C4-2B (cell line): ENCODE measurements around the gene AAMDC.

ENCODE experiments used
- ZFX ChIP-seq: fragments of 450-650 bp; IDR thresholded peaks from 2 replicates; pipeline ENCODE4 v1.6.1; 2017
- TF ChIP-seq, protein P1 (sequence below): fragments of 450-650 bp; conservative IDR thresholded peaks from 2 replicates; pipeline ENCODE4 v1.5.1; 2017; ENCODE audit warnings: mild to moderate bottlenecking

DNA sequence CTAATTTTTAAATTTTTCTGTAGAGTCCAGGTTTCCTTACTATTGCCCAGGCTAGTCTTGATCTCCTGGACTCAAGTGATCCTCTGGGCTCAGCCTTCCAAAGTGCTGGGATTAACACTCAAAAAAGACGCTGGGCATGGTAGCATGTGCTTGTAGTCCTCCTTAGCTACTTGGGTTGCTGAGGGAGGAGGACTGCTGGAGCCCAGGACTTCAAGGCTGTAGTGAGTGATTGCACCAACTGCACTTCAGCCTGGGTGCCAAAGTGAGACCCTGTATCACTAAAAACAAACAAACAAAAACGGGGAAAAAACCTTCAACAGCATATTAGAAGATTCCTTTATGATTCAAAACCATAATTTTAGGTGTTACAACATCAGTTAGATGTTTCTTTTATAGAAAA lies 45.0 kb upstream of the AAMDC start:
- TF ChIP-seq, protein P1, sequence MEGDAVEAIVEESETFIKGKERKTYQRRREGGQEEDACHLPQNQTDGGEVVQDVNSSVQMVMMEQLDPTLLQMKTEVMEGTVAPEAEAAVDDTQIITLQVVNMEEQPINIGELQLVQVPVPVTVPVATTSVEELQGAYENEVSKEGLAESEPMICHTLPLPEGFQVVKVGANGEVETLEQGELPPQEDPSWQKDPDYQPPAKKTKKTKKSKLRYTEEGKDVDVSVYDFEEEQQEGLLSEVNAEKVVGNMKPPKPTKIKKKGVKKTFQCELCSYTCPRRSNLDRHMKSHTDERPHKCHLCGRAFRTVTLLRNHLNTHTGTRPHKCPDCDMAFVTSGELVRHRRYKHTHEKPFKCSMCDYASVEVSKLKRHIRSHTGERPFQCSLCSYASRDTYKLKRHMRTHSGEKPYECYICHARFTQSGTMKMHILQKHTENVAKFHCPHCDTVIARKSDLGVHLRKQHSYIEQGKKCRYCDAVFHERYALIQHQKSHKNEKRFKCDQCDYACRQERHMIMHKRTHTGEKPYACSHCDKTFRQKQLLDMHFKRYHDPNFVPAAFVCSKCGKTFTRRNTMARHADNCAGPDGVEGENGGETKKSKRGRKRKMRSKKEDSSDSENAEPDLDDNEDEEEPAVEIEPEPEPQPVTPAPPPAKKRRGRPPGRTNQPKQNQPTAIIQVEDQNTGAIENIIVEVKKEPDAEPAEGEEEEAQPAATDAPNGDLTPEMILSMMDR: no peak
- no peak for TF ChIP-seq ZFX
